ENCODE measurements around the gene GDI2. TPM values are rescaled to one million over a fixed set of nuclear protein-coding genes. Genes with fewer than 3 reads are reported as not detected.

Gene GDI2
- total RNA-seq, 2 donors from 2014 or later: 179 to 185 TPM

DNA sequence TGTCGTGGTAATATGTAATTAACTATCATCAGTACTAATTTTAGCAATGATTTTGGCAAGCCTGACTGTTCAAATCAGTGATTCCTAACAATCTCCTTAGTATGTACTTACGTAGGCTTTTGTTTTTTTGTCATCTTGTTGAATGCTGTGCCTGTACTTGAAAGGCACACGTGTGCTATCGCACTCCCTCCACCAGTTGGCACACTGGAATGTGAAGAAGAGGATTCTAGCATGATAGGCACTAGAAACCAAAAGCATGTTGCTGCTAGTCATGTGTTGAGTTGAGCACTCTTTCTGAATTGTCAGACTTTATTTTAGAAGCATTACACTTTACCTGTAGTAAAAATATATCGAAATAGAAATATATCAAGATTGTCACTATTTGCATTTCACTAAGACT, 69.5 kb downstream of the GDI2 start:
- intact Hi-C loops (cut with DNase I): no loop called here
- 67 to 68% methylated on average over 5 of the region's 5 CpGs for WGBS, 2 donors
- H3K27ac ChIP-seq: no peak overlapping the region
- no peaks in the 10 kb centered on the region for H3K4me1 ChIP-seq
- ATAC-seq (no peak), DNase-seq (no peak)
- no peaks in the 10 kb centered on the region for H3K9me3 ChIP-seq
- no peak overlapping the region for H3K4me3 ChIP-seq
- H3K27me3 ChIP-seq: no peaks in the 10 kb centered on the region
- TF ChIP-seq POLR2A (IDR thresholded peaks at IDR 0.05) (no peak), CTCF (IDR thresholded peaks at IDR 0.05) (no peak)
- peaks cover 0 to 14% of the 10 kb centered on the region in 2 donors for H3K36me3 ChIP-seq (replicated peaks in 1 of 2; ENCODE audit: insufficient read depth in 1 of 2, low read depth in 2 of 2)

GRCh38 chr10:5742116-5742515, 71.1 kb downstream of the GDI2 start:
- Histone ChIP-seq H3K36me3 (replicated peaks in 1 of 2; ENCODE audit: insufficient read depth in 1 of 2, low read depth in 2 of 2) (peaks cover 0 to 13% of the 10 kb centered on the region in 2 donors), H3K4me1 (no peaks in the 10 kb centered on the region), H3K4me3 (no peak overlapping the region), H3K27me3 (no peaks in the 10 kb centered on the region), H3K9me3 (no peaks in the 10 kb centered on the region), H3K27ac (no peak overlapping the region)
- DNase-seq (no peak), ATAC-seq (no peak)
- 91 to 95% methylated on average over 6 of the region's 6 CpGs for WGBS, 2 donors
- TF ChIP-seq CTCF (IDR thresholded peaks at IDR 0.05): no peak
- TF ChIP-seq POLR2A (IDR thresholded peaks at IDR 0.05): no peak
- intact Hi-C loops (cut with DNase I): no loop called here

DNA sequence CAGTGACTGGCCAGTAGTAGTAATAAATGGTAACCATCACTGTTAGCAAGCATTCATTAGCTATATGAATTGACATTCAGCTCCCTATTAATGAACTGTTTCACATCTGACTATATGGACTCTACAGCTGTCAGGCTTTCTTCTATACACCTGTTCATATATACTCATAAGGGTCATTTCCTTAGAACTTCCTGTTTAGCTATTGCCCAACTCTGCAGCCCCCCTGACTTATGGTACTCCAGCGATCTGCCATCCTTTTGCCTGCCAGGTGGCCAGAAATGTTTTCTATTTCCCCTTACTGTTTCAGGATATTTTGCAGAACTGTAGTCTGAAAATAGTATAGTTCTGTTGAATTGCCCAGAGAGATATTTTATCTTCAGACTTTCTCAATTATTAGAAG, 72.0 kb downstream of the GDI2 start:
- Histone ChIP-seq H3K4me1 (no peaks in the 10 kb centered on the region), H3K36me3 (replicated peaks in 1 of 2; ENCODE audit: insufficient read depth in 1 of 2, low read depth in 2 of 2) (peaks cover 0 to 4% of the 10 kb centered on the region in 2 donors), H3K4me3 (no peak overlapping the region), H3K27ac (no peak overlapping the region), H3K9me3 (no peaks in the 10 kb centered on the region), H3K27me3 (no peaks in the 10 kb centered on the region)
- WGBS, 2 donors: 65 to 86% methylated on average over 1 of the region's 1 CpG
- intact Hi-C loops (cut with DNase I): no loop called here
- DNase-seq (no peak), ATAC-seq (no peak)
- no peak for TF ChIP-seq POLR2A (IDR thresholded peaks at IDR 0.05)
- no peak for TF ChIP-seq CTCF (IDR thresholded peaks at IDR 0.05)

DNA sequence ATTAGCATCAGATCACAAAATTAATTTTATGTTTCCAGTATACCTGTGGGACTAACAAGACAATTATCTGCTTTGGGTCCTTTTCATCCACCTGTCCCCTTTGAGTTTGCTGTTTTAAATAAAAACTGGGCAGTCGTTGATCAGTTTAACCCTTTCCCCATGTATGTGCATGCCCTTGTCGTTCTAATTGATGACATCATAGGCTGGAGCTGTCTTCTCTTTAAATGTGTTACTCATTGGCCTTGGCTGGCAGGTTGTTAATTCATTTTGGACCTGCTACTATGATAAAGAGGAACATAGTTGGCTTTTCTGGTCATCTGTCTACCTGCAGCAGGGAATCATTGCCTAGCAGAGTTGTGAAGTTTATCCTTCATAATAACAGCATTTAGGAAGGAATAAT, 74.8 kb downstream of the GDI2 start:
- Histone ChIP-seq H3K4me1 (no peaks in the 10 kb centered on the region), H3K36me3 (replicated peaks in 1 of 2; ENCODE audit: insufficient read depth in 1 of 2, low read depth in 2 of 2) (peaks cover 0 to 7% of the 10 kb centered on the region in 2 donors), H3K27ac (no peak overlapping the region), H3K27me3 (no peaks in the 10 kb centered on the region), H3K9me3 (no peaks in the 10 kb centered on the region), H3K4me3 (no peak overlapping the region)
- no peak for ATAC-seq
- WGBS, 2 donors: 47 to 57% methylated on average over 2 of the region's 2 CpGs
- TF ChIP-seq CTCF (IDR thresholded peaks at IDR 0.05): no peak
- no peak for TF ChIP-seq POLR2A (IDR thresholded peaks at IDR 0.05)
- intact Hi-C loops (cut with DNase I): no loop called here
- no peak for DNase-seq

DNA sequence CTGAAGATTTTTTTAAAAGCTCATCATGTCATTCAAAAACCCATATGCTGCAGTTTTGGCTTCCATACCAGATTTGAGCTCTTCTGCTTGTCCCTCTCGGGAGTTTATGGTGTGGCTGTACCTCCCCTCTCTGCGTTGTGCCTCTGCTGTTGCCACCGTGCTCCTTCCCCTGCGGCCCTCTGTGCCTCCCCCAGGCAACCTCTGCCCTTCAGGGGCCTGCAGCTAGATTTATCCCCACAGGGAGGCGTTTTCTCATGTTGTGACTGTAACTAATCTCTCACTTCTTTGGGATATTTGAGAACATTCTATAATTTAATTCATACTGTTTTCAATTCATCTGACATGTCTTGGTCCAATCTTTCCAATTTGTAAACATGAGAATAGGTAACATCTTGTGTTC, 75.9 kb downstream of the GDI2 start:
- Histone ChIP-seq H3K27ac (no peak overlapping the region), H3K27me3 (no peaks in the 10 kb centered on the region), H3K9me3 (no peaks in the 10 kb centered on the region), H3K4me1 (no peaks in the 10 kb centered on the region), H3K4me3 (no peak overlapping the region), H3K36me3 (replicated peaks in 1 of 2; ENCODE audit: insufficient read depth in 1 of 2, low read depth in 2 of 2) (peaks cover 0 to 7% of the 10 kb centered on the region in 2 donors)
- DNase-seq (no peak), ATAC-seq (no peak)
- intact Hi-C loops (cut with DNase I): no loop called here
- TF ChIP-seq POLR2A (IDR thresholded peaks at IDR 0.05): no peak
- TF ChIP-seq CTCF (IDR thresholded peaks at IDR 0.05): no peak
- WGBS, 2 donors: 88 to 92% methylated on average over 5 of the region's 5 CpGs

Measured in body of pancreas (tissue), 4 donors.